NB4 (cell line): Measurements from ENCODE around the gene SLC9C2.
A peak's percentile ranks its signal among the peaks of the same experiment; 100 is the strongest.

Source experiments
- DNase-seq: peaks from one replicate; pipeline ENCODE4 v3.0.0; 2010; ENCODE audit warnings: low read depth
- H3K4me3 ChIP-seq: one replicate; pipeline ENCODE4 v1.5.1; 2011; ENCODE audit warnings: mild to moderate bottlenecking, low read depth, low read length, moderate library complexity
- CTCF ChIP-seq: IDR thresholded peaks from one replicate; pipeline ENCODE4 v1.5.1; 2012; ENCODE audit warnings: low read depth, low read length
- MAX ChIP-seq: IDR thresholded peaks from 2 replicates; pipeline ENCODE4 v1.6.1; 2011; ENCODE audit warnings: low read depth, low read length
- MYC ChIP-seq: IDR thresholded peaks from 2 replicates; pipeline ENCODE4 v1.6.1; 2011; ENCODE audit warnings: low read depth, low read length
- POLR2A ChIP-seq: IDR thresholded peaks from 2 replicates; pipeline ENCODE4 v1.6.1; 2011; ENCODE audit warnings: mild to moderate bottlenecking; ENCODE audit not compliant: insufficient read length; ENCODE audit errors: extremely low read depth

SLC9C2 gene

DNA sequence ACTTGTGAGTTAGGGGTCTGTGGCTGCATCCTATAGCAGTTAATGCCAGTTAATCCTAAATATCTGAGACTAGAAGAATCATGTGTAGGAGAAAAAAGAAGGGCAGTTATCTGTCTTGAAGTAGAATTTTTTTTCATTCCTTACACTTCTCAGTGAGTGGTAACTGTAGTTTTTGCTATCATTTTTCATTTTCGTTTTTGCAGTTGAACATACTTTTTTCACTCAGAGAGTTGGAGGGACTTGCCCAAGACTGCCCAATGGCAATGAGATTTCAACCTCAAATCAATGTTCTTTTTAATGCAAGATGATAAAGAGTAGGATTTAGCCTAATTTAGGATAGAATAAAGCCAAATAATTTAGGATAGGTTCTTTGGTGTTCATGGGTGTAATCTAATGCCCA lies 120.2 kb downstream of the SLC9C2 start:
- DNase-seq, result no peak
- no peak for TF ChIP-seq POLR2A
- TF ChIP-seq MYC, result no peak
- TF ChIP-seq CTCF, result no peak
- no peak for TF ChIP-seq MAX
- no peak overlapping the region for H3K4me3 ChIP-seq

DNA sequence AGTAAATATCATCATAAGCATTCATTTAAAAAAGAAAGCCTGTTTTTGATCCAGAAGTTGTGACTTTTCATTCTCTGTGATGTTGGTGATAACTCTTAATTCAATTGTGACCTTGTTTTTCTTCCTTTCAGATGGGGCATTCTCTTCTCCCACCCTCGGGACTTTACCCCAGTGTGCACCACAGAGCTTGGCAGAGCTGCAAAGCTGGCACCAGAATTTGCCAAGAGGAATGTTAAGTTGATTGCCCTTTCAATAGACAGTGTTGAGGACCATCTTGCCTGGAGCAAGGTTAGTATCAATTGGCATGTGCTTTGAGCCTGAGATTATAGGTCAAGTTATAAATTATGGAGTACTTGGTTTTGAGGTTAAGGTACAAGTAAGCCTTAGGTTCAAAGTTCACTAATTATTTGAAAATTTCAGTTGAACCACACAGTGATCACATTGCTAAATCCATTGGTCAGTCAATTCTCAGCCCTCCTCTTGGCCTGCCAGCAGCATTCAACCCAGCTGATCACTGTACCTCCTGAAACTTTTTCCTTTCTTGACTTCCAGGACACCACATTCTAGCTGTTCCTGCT lies 121.6 kb downstream of the SLC9C2 start:
- DNase-seq, result no peak
- H3K4me3 ChIP-seq, result no peak overlapping the region
- TF ChIP-seq CTCF (no peak), MAX (no peak), MYC (no peak), POLR2A (no peak)

DNA sequence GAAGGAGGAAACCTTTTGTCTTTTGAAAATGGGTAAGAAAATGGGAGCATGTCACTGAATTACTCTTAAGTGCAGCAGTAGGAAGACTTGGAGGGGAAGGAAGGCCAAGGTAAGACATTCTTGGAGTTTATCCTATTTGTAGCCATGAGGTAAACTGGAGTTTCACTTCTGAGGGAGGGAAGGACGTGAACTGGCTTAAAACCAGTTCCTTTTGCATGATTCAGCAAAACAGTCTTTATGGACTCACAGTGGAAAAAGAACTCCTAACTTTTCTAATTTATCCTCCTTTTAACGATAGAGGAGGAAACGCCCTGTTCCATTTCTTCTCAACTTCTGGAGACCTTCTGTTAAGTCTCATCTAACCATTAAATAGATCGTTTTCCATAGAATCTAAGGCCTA lies 123.2 kb downstream of the SLC9C2 start:
- peak overlapping the region; percentile 87 for H3K4me3 ChIP-seq
- TF ChIP-seq POLR2A (no peak), CTCF (no peak), MAX (no peak), MYC (no peak)
- DNase-seq, result no peak

GRCh38 chr1:173478094-173478674 lies 124.7 kb downstream of the SLC9C2 start:
- peak; percentile 48 for DNase-seq
- peak overlapping the region; percentile 87 for H3K4me3 ChIP-seq
- TF ChIP-seq MYC, result peak; percentile 36; the same call in 1 of the 2 replicates
- TF ChIP-seq MAX, result peak; percentile 85
- TF ChIP-seq POLR2A, result no peak

- DNase-seq, result peak; percentile 87
- peak within 1 kb of the TSS; percentile 87 for H3K4me3 ChIP-seq
- TF ChIP-seq POLR2A (peak; percentile 78), MYC (no peak; the same call in 1 of the 2 replicates), CTCF (no peak)
Measured at GRCh38 chr1:173477286-173478093, 125.4 kb downstream of the SLC9C2 start, which contains the start of gene PRDX6. PRDX6 (plus strand) TSS chr1:173477335; CDS start chr1:173477398, 63 bp downstream.

GRCh38 chr1:173476665-173477285 lies 126.1 kb downstream of the SLC9C2 start:
- DNase-seq, result peak; percentile 91
- H3K4me3 ChIP-seq, result peak overlapping the region; percentile 61
- TF ChIP-seq MYC, result no peak; the same call in 1 of the 2 replicates
- TF ChIP-seq POLR2A, result no peak
- no peak for TF ChIP-seq CTCF
- TF ChIP-seq MAX, result peak; percentile 95
